GM19025 (cell line): ENCODE measurements around the gene TLX2.
A peak's percentile ranks its signal among the peaks of the same experiment; 100 is the strongest.
"Not testable (repeated sequence)": the region's sequence is repeated elsewhere in the genome, so short reads cannot be mapped to it uniquely, and the experiment has no call there.

Experiments
- ATAC-seq: cut with Tn5 transposase; IDR thresholded peaks from one replicate; pipeline ENCODE4 v1.9.1; 2021; ENCODE audit warnings: mild to moderate bottlenecking, low read depth, moderate library complexity; ENCODE audit not compliant: unreplicated experiment

Gene TLX2

GRCh38 chr2:74514368-74515270, at the start of gene TLX2:
Gene TLX2 (plus strand): TSS chr2:74514450. CDS start chr2:74514807, 357 bp downstream.
- ATAC-seq: no peak

- ATAC-seq: not testable (repeated sequence)
Observed at GRCh38 chr2:74470742-74471141, 43.5 kb upstream of the TLX2 start.

GRCh38 chr2:74471332-74472065, 42.8 kb upstream of the TLX2 start:
- no peak for ATAC-seq

GRCh38 chr2:74472086-74472944, 41.9 kb upstream of the TLX2 start, which contains the start of gene MRPL53:
Gene MRPL53 (minus strand): TSS chr2:74472680. CDS start chr2:74472660, 20 bp downstream.
- peak; percentile 79 for ATAC-seq

GRCh38 chr2:74472945-74473258, 41.3 kb upstream of the TLX2 start:
- ATAC-seq: no peak

- ATAC-seq: no peak
Observed at GRCh38 chr2:74474481-74474880, 39.8 kb upstream of the TLX2 start.

- ATAC-seq: no peak
Observed at GRCh38 chr2:74474899-74475298, 39.4 kb upstream of the TLX2 start.

GRCh38 chr2:74481431-74481830, 32.8 kb upstream of the TLX2 start:
- no peak for ATAC-seq

- peak; percentile 36 for ATAC-seq
Observed at GRCh38 chr2:74481961-74482800, 32.1 kb upstream of the TLX2 start.

- ATAC-seq: peak; percentile 82
Observed at GRCh38 chr2:74482801-74483674, 31.2 kb upstream of the TLX2 start, which contains the start of the genes CCDC142 and TTC31. Gene CCDC142 (minus strand): TSS chr2:74482998. CDS start chr2:74482837, 161 bp downstream. Gene TTC31 (plus strand): TSS chr2:74483081. CDS start chr2:74483096, 15 bp downstream.

GRCh38 chr2:74483675-74484164, 30.5 kb upstream of the TLX2 start:
- not testable (repeated sequence) for ATAC-seq

- no peak for ATAC-seq
Observed at GRCh38 chr2:74486141-74486540, 28.1 kb upstream of the TLX2 start.

- ATAC-seq: no peak
Observed at GRCh38 chr2:74488643-74489481, 25.4 kb upstream of the TLX2 start.

- ATAC-seq: no peak
Observed at GRCh38 chr2:74489906-74490305, 24.3 kb upstream of the TLX2 start.

GRCh38 chr2:74491648-74492544, 22.4 kb upstream of the TLX2 start:
- ATAC-seq: no peak

GRCh38 chr2:74493546-74493945, 20.7 kb upstream of the TLX2 start:
- ATAC-seq: no peak

GRCh38 chr2:74495440-74495839, 18.8 kb upstream of the TLX2 start:
- ATAC-seq: no peak
